ENCODE data around the gene TMEM134.

Gene TMEM134

GRCh38 chr11:67494371-67495233 lies 25.6 kb upstream of the TMEM134 start:
- TF ChIP-seq GATA2 (IDR thresholded peaks at IDR 0.05; ENCODE audit: low read depth, low read length) (no peak), GATA3 (IDR thresholded peaks at IDR 0.05; ENCODE audit: low read depth, low read length) (no peak)

GRCh38 chr11:67493548-67494370 lies 24.7 kb upstream of the TMEM134 start:
- no peak for TF ChIP-seq GATA3 (IDR thresholded peaks at IDR 0.05; ENCODE audit: low read depth, low read length)

GRCh38 chr11:67492801-67493547 lies 23.9 kb upstream of the TMEM134 start:
- no peak for TF ChIP-seq GATA3 (IDR thresholded peaks at IDR 0.05; ENCODE audit: low read depth, low read length)
- TF ChIP-seq GATA2 (IDR thresholded peaks at IDR 0.05; ENCODE audit: low read depth, low read length) = no peak

GRCh38 chr11:67492069-67492727 lies 23.1 kb upstream of the TMEM134 start:
- TF ChIP-seq GATA2 (IDR thresholded peaks at IDR 0.05; ENCODE audit: low read depth, low read length) (no peak), GATA3 (IDR thresholded peaks at IDR 0.05; ENCODE audit: low read depth, low read length) (no peak)

GRCh38 chr11:67491276-67492068 lies 22.4 kb upstream of the TMEM134 start:
- TF ChIP-seq GATA2 (IDR thresholded peaks at IDR 0.05; ENCODE audit: low read depth, low read length) (no peak), GATA3 (IDR thresholded peaks at IDR 0.05; ENCODE audit: low read depth, low read length) (no peak)

GRCh38 chr11:67490727-67491065 lies 21.6 kb upstream of the TMEM134 start:
- TF ChIP-seq GATA3 (IDR thresholded peaks at IDR 0.05; ENCODE audit: low read depth, low read length) (no peak), GATA2 (IDR thresholded peaks at IDR 0.05; ENCODE audit: low read depth, low read length) (no peak)

GRCh38 chr11:67489885-67490726 lies 21.1 kb upstream of the TMEM134 start:
- no peak for TF ChIP-seq GATA2 (IDR thresholded peaks at IDR 0.05; ENCODE audit: low read depth, low read length)
- no peak for TF ChIP-seq GATA3 (IDR thresholded peaks at IDR 0.05; ENCODE audit: low read depth, low read length)

- TF ChIP-seq GATA2 (IDR thresholded peaks at IDR 0.05; ENCODE audit: low read depth, low read length) (no peak), GATA3 (IDR thresholded peaks at IDR 0.05; ENCODE audit: low read depth, low read length) (no peak)
Measured at GRCh38 chr11:67489203-67489884, 20.3 kb upstream of the TMEM134 start.

GRCh38 chr11:67486481-67487195 lies 17.6 kb upstream of the TMEM134 start:
- TF ChIP-seq GATA3 (IDR thresholded peaks at IDR 0.05; ENCODE audit: low read depth, low read length) = no peak
- no peak for TF ChIP-seq GATA2 (IDR thresholded peaks at IDR 0.05; ENCODE audit: low read depth, low read length)

- no peak for TF ChIP-seq GATA2 (IDR thresholded peaks at IDR 0.05; ENCODE audit: low read depth, low read length)
Measured at GRCh38 chr11:67484847-67485311, 15.8 kb upstream of the TMEM134 start.

Data from SH-SY5Y (cell line).